Body of pancreas (tissue), 4 donors: Measurements from ENCODE around the gene RBCK1.

Experiments
- CTCF ChIP-seq, 7 experiments: fragments of 450-650 bp in 4 of 7; fragments of 200-600 bp in 3 of 7; sonication (generic) in 3 of 7; IDR thresholded peaks; one replicate each; pipeline ENCODE4 v1.5.1; 2016 to 2019; ENCODE audit warnings: antibody characterized with exemption in 7 of 7
- POLR2A ChIP-seq, 3 donors: fragments of 450-650 bp; IDR thresholded peaks; one replicate each; pipeline ENCODE4 v1.6.1; 2016; ENCODE audit warnings: antibody characterized with exemption in 3 of 3, mild to moderate bottlenecking in 2 of 3

DNA sequence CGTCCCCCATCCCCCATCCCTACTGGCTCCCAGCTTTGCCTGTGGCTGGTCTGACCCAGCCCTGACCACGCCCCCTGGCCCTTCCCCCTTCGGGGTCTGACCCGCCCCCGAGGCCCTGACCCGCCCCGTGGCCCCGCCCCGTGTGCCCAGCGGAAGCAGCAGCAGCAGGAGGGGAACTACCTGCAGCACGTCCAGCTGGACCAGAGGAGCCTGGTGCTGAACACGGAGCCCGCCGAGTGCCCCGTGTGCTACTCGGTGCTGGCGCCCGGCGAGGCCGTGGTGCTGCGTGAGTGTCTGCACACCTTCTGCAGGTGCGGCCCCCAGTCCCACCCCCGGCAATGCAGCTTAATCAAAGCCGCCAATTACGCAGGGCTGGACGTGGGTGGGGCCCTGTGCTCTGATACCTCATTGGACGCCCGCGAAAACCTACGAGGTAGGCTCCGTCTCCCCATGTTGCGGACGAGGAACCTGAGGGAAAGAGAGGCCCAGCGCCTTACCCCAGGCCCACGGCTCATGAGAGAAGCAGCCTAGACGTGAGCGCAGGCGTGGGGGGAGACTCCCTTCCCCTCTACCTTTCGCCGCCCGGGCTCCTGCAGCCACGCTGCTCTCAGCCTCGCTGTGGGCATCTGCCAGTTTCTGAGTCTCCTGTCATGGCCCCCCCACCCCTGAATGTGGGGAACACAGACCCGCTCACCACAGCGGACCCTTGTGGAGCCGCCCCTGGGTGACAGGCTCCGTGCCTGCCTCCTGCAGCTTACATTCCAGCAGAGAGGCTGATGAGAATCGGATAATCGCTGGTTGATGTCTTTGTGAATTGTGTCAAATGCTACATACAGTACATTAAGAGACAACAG, 12.8 kb downstream of the RBCK1 start:
- TF ChIP-seq CTCF (IDR thresholded peaks at IDR 0.05) (no peak), POLR2A (IDR thresholded peaks at IDR 0.05) (no peak)
